Measurements from ENCODE around the gene TRIP13.
"Not testable (repeated sequence)": the region's sequence is repeated elsewhere in the genome, so short reads cannot be mapped to it uniquely, and the experiment has no call there.

Gene TRIP13

GRCh38 chr5:931570-932145, 39.0 kb downstream of the TRIP13 start:
- TF ChIP-seq POLR2AphosphoS5 (IDR thresholded peaks at IDR 0.05; ENCODE audit: borderline replicate concordance, low read depth, low read length) = no peak
- TF ChIP-seq FOXP2 (optimal IDR thresholded peaks at IDR 0.05; ENCODE audit: control extremely low read depth, extremely low read length, insufficient read depth) = no peak
- TF ChIP-seq EZH2 (IDR thresholded peaks at IDR 0.05) = no peak
- no peaks in the 10 kb centered on the region for H3K36me3 ChIP-seq (ENCODE audit: insufficient read depth, low read length)
- no peak overlapping the region for H3K4me3 ChIP-seq
- DNase-seq (ENCODE audit: low read depth, low spot score) = no peak
- no peak overlapping the region for H3K27ac ChIP-seq
- no peak overlapping the region for H3K9ac ChIP-seq (ENCODE audit: insufficient read length)
- H3K9me3 ChIP-seq (ENCODE audit: low read depth, low read length) = no peaks in the 10 kb centered on the region

GRCh38 chr5:932151-932627, 39.5 kb downstream of the TRIP13 start:
- no peak overlapping the region for H3K4me3 ChIP-seq
- no peaks in the 10 kb centered on the region for H3K36me3 ChIP-seq (ENCODE audit: insufficient read depth, low read length)
- H3K9ac ChIP-seq (ENCODE audit: insufficient read length) = no peak overlapping the region
- no peak for DNase-seq (ENCODE audit: low read depth, low spot score)
- TF ChIP-seq FOXP2 (optimal IDR thresholded peaks at IDR 0.05; ENCODE audit: control extremely low read depth, extremely low read length, insufficient read depth) (no peak), EZH2 (IDR thresholded peaks at IDR 0.05) (no peak), POLR2AphosphoS5 (IDR thresholded peaks at IDR 0.05; ENCODE audit: borderline replicate concordance, low read depth, low read length) (no peak)
- H3K27ac ChIP-seq = no peak overlapping the region
- H3K9me3 ChIP-seq (ENCODE audit: low read depth, low read length) = no peaks in the 10 kb centered on the region

GRCh38 chr5:932628-933250, 40.1 kb downstream of the TRIP13 start:
- Histone ChIP-seq H3K36me3 (ENCODE audit: insufficient read depth, low read length) (no peaks in the 10 kb centered on the region), H3K9me3 (ENCODE audit: low read depth, low read length) (no peaks in the 10 kb centered on the region), H3K9ac (ENCODE audit: insufficient read length) (no peak overlapping the region), H3K27ac (no peak overlapping the region), H3K4me3 (no peak overlapping the region)
- no peak for DNase-seq (ENCODE audit: low read depth, low spot score)
- TF ChIP-seq POLR2AphosphoS5 (IDR thresholded peaks at IDR 0.05; ENCODE audit: borderline replicate concordance, low read depth, low read length) (no peak), FOXP2 (optimal IDR thresholded peaks at IDR 0.05; ENCODE audit: control extremely low read depth, extremely low read length, insufficient read depth) (no peak), EZH2 (IDR thresholded peaks at IDR 0.05) (no peak)

- TF ChIP-seq POLR2AphosphoS5 (IDR thresholded peaks at IDR 0.05; ENCODE audit: borderline replicate concordance, low read depth, low read length) (no peak), EZH2 (IDR thresholded peaks at IDR 0.05) (no peak), FOXP2 (optimal IDR thresholded peaks at IDR 0.05; ENCODE audit: control extremely low read depth, extremely low read length, insufficient read depth) (no peak)
- no peak for DNase-seq (ENCODE audit: low read depth, low spot score)
- Histone ChIP-seq H3K4me3 (no peak overlapping the region), H3K9ac (ENCODE audit: insufficient read length) (no peak overlapping the region), H3K27ac (no peak overlapping the region), H3K9me3 (ENCODE audit: low read depth, low read length) (no peaks in the 10 kb centered on the region), H3K36me3 (ENCODE audit: insufficient read depth, low read length) (no peaks in the 10 kb centered on the region)
Measured at GRCh38 chr5:933251-933861, 40.7 kb downstream of the TRIP13 start.

GRCh38 chr5:933951-934350, 41.3 kb downstream of the TRIP13 start:
- H3K9me3 ChIP-seq (ENCODE audit: low read depth, low read length); H3K36me3 ChIP-seq (ENCODE audit: insufficient read depth, low read length); DNase-seq (ENCODE audit: low read depth, low spot score): not testable (repeated sequence)

GRCh38 chr5:934381-934967, 41.8 kb downstream of the TRIP13 start:
- not testable (repeated sequence) for H3K4me3 ChIP-seq; H3K9me3 ChIP-seq (ENCODE audit: low read depth, low read length); DNase-seq (ENCODE audit: low read depth, low spot score); H3K36me3 ChIP-seq (ENCODE audit: insufficient read depth, low read length); H3K27ac ChIP-seq; H3K9ac ChIP-seq (ENCODE audit: insufficient read length)

More at GRCh38 chr5:933951-934350, 41.3 kb downstream of the TRIP13 start:
- not testable (repeated sequence) for H3K4me3 ChIP-seq; H3K27ac ChIP-seq; H3K9ac ChIP-seq (ENCODE audit: insufficient read length)

GRCh38 chr5:935510-936084, 42.9 kb downstream of the TRIP13 start:
- Histone ChIP-seq H3K4me3 (no peak overlapping the region), H3K9me3 (ENCODE audit: low read depth, low read length) (no peaks in the 10 kb centered on the region), H3K27ac (no peak overlapping the region), H3K36me3 (ENCODE audit: insufficient read depth, low read length) (no peaks in the 10 kb centered on the region), H3K9ac (ENCODE audit: insufficient read length) (no peak overlapping the region)
- TF ChIP-seq FOXP2 (optimal IDR thresholded peaks at IDR 0.05; ENCODE audit: control extremely low read depth, extremely low read length, insufficient read depth) (no peak), POLR2AphosphoS5 (IDR thresholded peaks at IDR 0.05; ENCODE audit: borderline replicate concordance, low read depth, low read length) (no peak), EZH2 (IDR thresholded peaks at IDR 0.05) (no peak)
- no peak for DNase-seq (ENCODE audit: low read depth, low spot score)
